GM12878 (cell line): ENCODE data around the gene ZFP62. TPM values are rescaled to one million over a fixed set of nuclear protein-coding genes. Genes with fewer than 3 reads are reported as not detected.

Source experiments
- ATAC-seq: fragments of 200-7000 bp; cut with Tn5 transposase; 3 replicates; pipeline ENCODE4 v1.9.1; 2020; ENCODE audit warnings: mild to moderate bottlenecking, moderate library complexity
- BruUV-seq: library from RNA; stranded (reverse); fragments of 400-500 nt; replicated peaks from 2 replicates; lab custom pipeline; 2021; lab: Mats Ljungman, UMichigan
- CTCF ChIA-PET: fragments of 300-600 bp; sonication (Branson Sonifier 250); formaldehyde crosslinking; extraction: SDS; loops from one replicate; lab custom pipeline; 2021; ENCODE audit warnings: inconsistent platforms; lab: Yijun Ruan, JAX
- POLR2A ChIA-PET: fragments of 350-600 bp; formaldehyde crosslinking; extraction: SDS; loops from one replicate; lab custom pipeline; 2021; ENCODE audit warnings: inconsistent platforms; lab: Charles Lee
- RAD21 ChIA-PET: fragments of 300-600 bp; sonication (Branson Sonifier 250); formaldehyde crosslinking; loops from one replicate; lab custom pipeline; 2023; ENCODE audit warnings: antibody characterized with exemption; ENCODE audit not compliant: unreplicated experiment; lab: Charles Lee
- SMC1A ChIA-PET: fragments of 300-600 bp; sonication (Branson Sonifier 250); formaldehyde crosslinking; loops from one replicate; lab custom pipeline; 2023; ENCODE audit not compliant: unreplicated experiment, uncharacterized antibody; lab: Charles Lee
- DNase-seq: peaks from one replicate; pipeline ENCODE4 v3.0.0-alpha.2; 2011; ENCODE audit warnings: low read depth, low spot score
- FAIRE-seq: peaks from 3 replicates; lab custom pipeline; 2011; peaks lifted over from hg19 to GRCh38; lab: Jason Lieb, UNC
- H2AFZ ChIP-seq: 2 replicates; pipeline ENCODE4 v1.6.0; 2011; ENCODE audit warnings: low read depth, low read length, control low read depth; ENCODE audit not compliant: control insufficient read depth
- H3K27ac ChIP-seq: 2 replicates; pipeline ENCODE4 v1.5.1; 2011; ENCODE audit warnings: control low read depth; ENCODE audit not compliant: control insufficient read depth, insufficient read depth
- H3K27me3 ChIP-seq, 2 experiments: replicated peaks in 1 of 2; 2 replicates each; pipeline versions ENCODE4 v1.6.0 to v1.6.1; 2011; ENCODE audit warnings: low read length in 1 of 2; ENCODE audit not compliant: control insufficient read depth in 2 of 2, insufficient read depth in 2 of 2
- H3K36me3 ChIP-seq, 2 experiments: 2 replicates each; pipeline ENCODE4 v1.5.1; 2011; ENCODE audit warnings: low read length in 1 of 2; ENCODE audit not compliant: control insufficient read depth in 2 of 2, insufficient read depth in 2 of 2
- H3K4me1 ChIP-seq: 2 replicates; pipeline ENCODE4 v1.6.1; 2011; ENCODE audit warnings: mild to moderate bottlenecking, low read length, moderate library complexity, mixed read lengths; ENCODE audit not compliant: control insufficient read depth, insufficient read depth
- H3K4me2 ChIP-seq: 2 replicates; pipeline ENCODE4 v1.6.0; 2011; ENCODE audit warnings: control low read depth; ENCODE audit not compliant: control insufficient read depth, insufficient read depth
- H3K4me3 ChIP-seq: fragments of 200-600 bp; sonication (generic); 2 replicates; pipeline ENCODE4 v1.5.1; 2016
- H3K79me2 ChIP-seq: 2 replicates; pipeline ENCODE4 v1.6.0; 2011; ENCODE audit warnings: low read length; ENCODE audit not compliant: control insufficient read depth, insufficient read depth
- H3K9ac ChIP-seq: 2 replicates; pipeline ENCODE4 v1.8.0; 2011; ENCODE audit warnings: low read length, control low read depth, mixed read lengths; ENCODE audit not compliant: control insufficient read depth, insufficient read depth
- H3K9me3 ChIP-seq: replicated peaks from 3 replicates; pipeline ENCODE4 v1.5.1; 2011; ENCODE audit warnings: mild to moderate bottlenecking, low read length; ENCODE audit not compliant: control insufficient read depth, insufficient read depth
- H4K20me1 ChIP-seq: 2 replicates; pipeline ENCODE4 v1.6.0; 2011; ENCODE audit not compliant: control insufficient read depth, insufficient read depth
- ATF2 ChIP-seq: IDR thresholded peaks from 2 replicates; pipeline ENCODE4 v1.6.1; 2012; ENCODE audit warnings: low read length, inconsistent platforms
- CBX5 ChIP-seq: sonication (generic); IDR thresholded peaks from 2 replicates; pipeline ENCODE4 v1.6.1; 2016; ENCODE audit warnings: low read depth, moderate library complexity, mild to moderate bottlenecking, inconsistent platforms
- CHD2 ChIP-seq: IDR thresholded peaks from 2 replicates; pipeline ENCODE4 v1.6.1; 2011; ENCODE audit warnings: low read depth, low read length, improper control_type of control experiment, borderline replicate concordance
- DPF2 ChIP-seq: fragments of 450-650 bp; IDR thresholded peaks from 2 replicates; pipeline ENCODE4 v1.6.1; 2017; ENCODE audit warnings: mild to moderate bottlenecking
- FOXK2 ChIP-seq: fragments of 450-650 bp; IDR thresholded peaks from 2 replicates; pipeline ENCODE4 v1.6.1; 2017; ENCODE audit warnings: mild to moderate bottlenecking, moderate library complexity
- GABPA ChIP-seq: IDR thresholded peaks from 2 replicates; pipeline ENCODE4 v1.6.1; 2014; ENCODE audit warnings: antibody characterized with exemption, low read depth, mild to moderate bottlenecking, inconsistent platforms
- IRF4 ChIP-seq: IDR thresholded peaks from 2 replicates; pipeline ENCODE4 v1.6.1; 2011; ENCODE audit warnings: low read depth, low read length
- NRF1 ChIP-seq: conservative IDR thresholded peaks from 2 replicates; pipeline ENCODE4 v1.6.1; 2011; ENCODE audit warnings: mild to moderate bottlenecking, low read depth, low read length, improper control_type of control experiment
- RCOR1 ChIP-seq: conservative IDR thresholded peaks from 2 replicates; pipeline ENCODE4 v1.6.1; 2012; ENCODE audit warnings: low read depth, low read length, improper control_type of control experiment
- ZBTB33 ChIP-seq: fragments of 450-650 bp; IDR thresholded peaks from 2 replicates; pipeline ENCODE4 v1.6.1; 2017; ENCODE audit warnings: mild to moderate bottlenecking
- WGBS: methylation state at CpG from one replicate; pipeline ENCODE4 v1.1.6; 2016; ENCODE audit warnings: low lambda C conversion rate; ENCODE audit not compliant: insufficient replicate concordance, insufficient coverage; ENCODE audit errors: missing lambda C conversion rate; 5-methylcytosine and 5-hydroxymethylcytosine counted together
- in situ Hi-C: fragments of 300-500 bp; cut with MboI; formaldehyde crosslinking; loops from 9 replicates; pipeline ENCODE4 v1.14.3; 2018; ENCODE audit warnings: mixed read lengths
- intact Hi-C: fragments of 100-400 bp; cut with micrococcal nuclease; formaldehyde crosslinking; loops from one replicate; pipeline ENCODE4 v1.14.2; 2022; ENCODE audit not compliant: unreplicated experiment
- polyA plus RNA-seq, 11 experiments: library from polyadenylated mRNA; depleted of rRNA in 4 of 11; unstranded in 6 of 11; stranded (reverse) in 5 of 11; fragments of >200 nt; fragmentation: Nextera tagmentation in 4 of 11; fragmentation: Illumina TruSeq in 1 of 11; extraction: Ambion mirVana in 4 of 11; extraction: Trizol in 1 of 11; gene quantifications; 1 replicate in 1 of 11; 2 replicates in 10 of 11; pipeline versions ENCODE4 v1.2.1 to v1.2.3, GENCODE V29; 2011 to 2016; ENCODE audit warnings: inconsistent platforms in 2 of 11, missing spikeins in 2 of 11, low read depth in 1 of 11
- total RNA-seq, 4 experiments: library from RNA; depleted of rRNA in 3 of 4; stranded (reverse); fragments of >200 nt in 3 of 4; fragmentation: Illumina TruSeq in 1 of 4; extraction: Trizol in 1 of 4; gene quantifications; 2 replicates each; pipeline versions ENCODE4 v1.2.1 to v1.2.3, GENCODE V29; 2013 to 2021

Gene ZFP62
- total and polyA plus RNA-seq, 10 of the 15 experiments (the other 5 are each of a cell fraction or from before 2014, with no cell fraction given) = 9.2 to 39.7 (median 21.1) TPM

- POLR2A ChIA-PET = interaction anchor here (1.1 kb wide), 1 partner anchor 63 kb away, joined by 4 read pairs; no protein-coding TSS in a partner anchor
- Histone ChIP-seq H4K20me1 (no peaks in the 10 kb centered on the region), H3K9me3 (no peaks in the 10 kb centered on the region), H3K9ac (no peak overlapping the region), H2AFZ (no peak overlapping the region), H3K4me3 (no peak overlapping the region), H3K36me3 (no peaks in the 10 kb centered on the region), H3K27ac (no peak overlapping the region), H3K27me3 (no peaks in the 10 kb centered on the region), H3K79me2 (no peaks in the 10 kb centered on the region), H3K4me2 (no peak overlapping the region), H3K4me1 (peaks cover 11% of the 10 kb centered on the region; the same call in 1 of the 2 replicates)
- SMC1A ChIA-PET = interaction anchor here (0.9 to 2.7 kb wide), 7 partner anchors 35 to 291 kb away, joined by 3 to 13 read pairs (median 4); partner anchors contain the start of gene BTNL9
- no peak for FAIRE-seq
- no peak for DNase-seq
- RAD21 ChIA-PET = interaction anchor here (1.2 to 1.9 kb wide), 2 partner anchors 63 to 291 kb away, joined by 3 to 4 read pairs; no protein-coding TSS in a partner anchor
- in situ Hi-C loops = no loop called here
- BruUV-seq = no TSS peak
- intact Hi-C loops = loop anchor here (5.0 to 10.0 kb wide), 2 partner anchors 186 to 219 kb away; no protein-coding TSS in a partner anchor
- TF ChIP-seq FOXK2 (no peak), ATF2 (no peak)
- no peak for ATAC-seq
- WGBS = 68% methylated on average over 5 of the region's 5 CpGs
- CTCF ChIA-PET = interaction anchor here (0.7 to 4.9 kb wide), 10 partner anchors 29 to 595 kb away, joined by 3 to 50 read pairs (median 3); no protein-coding TSS in a partner anchor
Measured at GRCh38 chr5:180865981-180866695, 5.1 kb upstream of the ZFP62 start.

- BruUV-seq = no TSS peak
- Histone ChIP-seq H3K27ac (no peak overlapping the region), H3K4me2 (no peak overlapping the region), H2AFZ (no peak overlapping the region), H3K4me1 (no peaks in the 10 kb centered on the region; the same call in none of the 2 replicates), H4K20me1 (no peaks in the 10 kb centered on the region), H3K9me3 (no peaks in the 10 kb centered on the region), H3K79me2 (peaks cover 15% of the 10 kb centered on the region), H3K4me3 (no peak overlapping the region), H3K36me3 (no peaks in the 10 kb centered on the region), H3K27me3 (no peaks in the 10 kb centered on the region), H3K9ac (no peak overlapping the region)
- DNase-seq (no peak), ATAC-seq (no peak), FAIRE-seq (no peak)
- ChIA-PET RAD21 (interaction anchor here (1.3 to 2.9 kb wide), 2 partner anchors 50 to 52 kb away, joined by 3 to 14 read pairs; no protein-coding TSS in a partner anchor), SMC1A (interaction anchor here (0.6 to 2.0 kb wide), 7 partner anchors 46 to 310 kb away, joined by 3 to 5 read pairs (median 4); no protein-coding TSS in a partner anchor), POLR2A (no interaction called here), CTCF (interaction anchor here (0.6 to 1.1 kb wide), 3 partner anchors 32 to 310 kb away, joined by 3 read pairs; no protein-coding TSS in a partner anchor)
- WGBS = 94% methylated on average over 11 of the region's 11 CpGs
- intact Hi-C loops = loop anchor here (5.0 to 10.0 kb wide), 2 partner anchors 222 to 400 kb away; partner anchors contain the start of gene TRIM52
- TF ChIP-seq DPF2 = no peak
- no peak for TF ChIP-seq GABPA
- no peak for TF ChIP-seq CBX5
- no peak for TF ChIP-seq IRF4
- TF ChIP-seq NRF1 = no peak
- TF ChIP-seq ZBTB33 = no peak
- TF ChIP-seq CHD2 = no peak
- no peak for TF ChIP-seq RCOR1
- in situ Hi-C loops = loop anchor here (5.0 kb wide), 1 partner anchor 60 kb away; the partner anchor contains the start of gene MGAT1
Measured at GRCh38 chr5:180862645-180863044, 1.6 kb upstream of the ZFP62 start.
